HG03066 (cell line): ENCODE measurements around the gene CACNA1D.

Experiments used
- ATAC-seq: cut with Tn5 transposase; IDR thresholded peaks from one replicate; pipeline ENCODE4 v1.9.1; 2021; ENCODE audit warnings: low read depth; ENCODE audit not compliant: unreplicated experiment

Gene CACNA1D

GRCh38 chr3:53815067-53815466, 320.7 kb downstream of the CACNA1D start:
- no peak for ATAC-seq

- ATAC-seq: no peak
Measured at GRCh38 chr3:53815651-53816050, 321.2 kb downstream of the CACNA1D start.

GRCh38 chr3:53816425-53816824, 322.0 kb downstream of the CACNA1D start:
- ATAC-seq: no peak

GRCh38 chr3:53817211-53817610, 322.8 kb downstream of the CACNA1D start:
- ATAC-seq: no peak

GRCh38 chr3:53817809-53818208, 323.4 kb downstream of the CACNA1D start:
- no peak for ATAC-seq

- no peak for ATAC-seq
Measured at GRCh38 chr3:53818221-53819162, 324.1 kb downstream of the CACNA1D start.

GRCh38 chr3:53819163-53819868, 324.9 kb downstream of the CACNA1D start:
- ATAC-seq: no peak

- no peak for ATAC-seq
Measured at GRCh38 chr3:53820084-53820483, 325.7 kb downstream of the CACNA1D start.

- no peak for ATAC-seq
Measured at GRCh38 chr3:53820756-53821580, 326.6 kb downstream of the CACNA1D start.

GRCh38 chr3:53821631-53822121, 327.3 kb downstream of the CACNA1D start:
- peak; percentile 77 for ATAC-seq

GRCh38 chr3:53822331-53822741, 327.9 kb downstream of the CACNA1D start:
- no peak for ATAC-seq

GRCh38 chr3:53823026-53823955, 328.9 kb downstream of the CACNA1D start:
- no peak for ATAC-seq

- no peak for ATAC-seq
Measured at GRCh38 chr3:53823956-53824657, 329.7 kb downstream of the CACNA1D start.

GRCh38 chr3:53824795-53825194, 330.4 kb downstream of the CACNA1D start:
- no peak for ATAC-seq

GRCh38 chr3:53826048-53826447, 331.6 kb downstream of the CACNA1D start:
- no peak for ATAC-seq

GRCh38 chr3:53828581-53828980, 334.2 kb downstream of the CACNA1D start:
- ATAC-seq: no peak

- ATAC-seq: no peak
Measured at GRCh38 chr3:53829605-53830004, 335.2 kb downstream of the CACNA1D start.

GRCh38 chr3:53830944-53831343, 336.5 kb downstream of the CACNA1D start:
- ATAC-seq: no peak

- ATAC-seq: no peak
Measured at GRCh38 chr3:53833053-53833645, 338.7 kb downstream of the CACNA1D start.
